ENCODE measurements around the gene ALDH1A1.
"Not testable (repeated sequence)": the region's sequence is repeated elsewhere in the genome, so short reads cannot be mapped to it uniquely, and the experiment has no call there.

Gene ALDH1A1

DNA sequence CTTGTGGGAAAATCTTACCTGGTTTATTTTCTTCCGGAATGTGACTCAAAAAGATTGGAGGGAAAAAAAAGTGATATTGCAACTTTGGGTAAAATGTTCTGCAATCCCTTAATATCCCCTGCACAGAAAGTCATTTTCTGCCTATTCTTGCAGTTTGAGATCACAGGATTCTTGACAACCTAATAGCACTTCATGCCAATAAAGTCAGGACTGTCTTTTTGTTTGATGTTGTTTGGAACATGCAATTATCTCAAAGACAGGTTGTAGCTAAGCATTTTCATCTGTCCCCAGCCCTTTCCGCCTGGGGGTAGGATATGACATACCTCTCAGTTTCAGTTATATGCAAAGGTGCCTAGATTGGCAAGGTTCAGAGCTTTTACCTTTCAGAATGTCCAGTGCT lies 63.9 kb downstream of the ALDH1A1 start:
- no peak for DNase-seq

DNA sequence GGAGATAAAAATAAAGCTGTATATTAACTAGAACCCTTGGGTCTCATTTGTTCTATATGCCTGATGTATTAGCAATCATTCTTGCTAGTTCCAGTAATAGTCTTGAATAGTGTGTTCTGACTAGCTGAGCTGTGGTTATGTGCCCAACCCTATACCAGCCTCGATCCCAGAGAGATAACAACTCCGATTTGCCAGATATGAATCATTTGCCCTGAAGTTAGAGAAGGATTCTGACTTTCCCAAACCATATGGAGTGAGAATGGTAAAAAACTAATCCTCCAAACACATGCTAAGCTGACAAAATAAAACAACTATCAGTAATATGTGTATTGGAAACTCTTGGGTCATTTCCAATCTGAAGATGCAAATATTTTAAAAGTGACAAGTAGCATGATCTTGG lies 64.8 kb downstream of the ALDH1A1 start:
- no peak for DNase-seq

DNA sequence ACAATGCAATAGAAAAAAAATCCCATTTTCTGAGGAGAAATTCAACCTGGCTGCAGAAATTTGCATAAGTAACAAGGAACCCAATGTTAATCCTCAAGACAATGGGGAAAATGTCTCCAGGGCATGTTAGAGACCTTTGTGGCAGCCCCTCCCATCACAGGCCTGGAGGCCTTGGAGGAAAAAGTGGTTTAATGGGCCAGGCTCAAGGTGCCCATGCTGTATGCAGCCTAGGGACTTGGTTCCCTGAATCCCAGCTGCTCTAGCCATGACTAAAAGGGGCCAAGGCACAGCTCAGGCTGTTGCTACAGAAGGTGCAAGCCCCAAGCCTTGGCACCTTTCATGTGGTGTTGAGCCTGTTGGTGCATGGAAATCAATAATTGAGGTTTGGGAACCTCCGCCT lies 66.5 kb downstream of the ALDH1A1 start:
- DNase-seq: no peak

DNA sequence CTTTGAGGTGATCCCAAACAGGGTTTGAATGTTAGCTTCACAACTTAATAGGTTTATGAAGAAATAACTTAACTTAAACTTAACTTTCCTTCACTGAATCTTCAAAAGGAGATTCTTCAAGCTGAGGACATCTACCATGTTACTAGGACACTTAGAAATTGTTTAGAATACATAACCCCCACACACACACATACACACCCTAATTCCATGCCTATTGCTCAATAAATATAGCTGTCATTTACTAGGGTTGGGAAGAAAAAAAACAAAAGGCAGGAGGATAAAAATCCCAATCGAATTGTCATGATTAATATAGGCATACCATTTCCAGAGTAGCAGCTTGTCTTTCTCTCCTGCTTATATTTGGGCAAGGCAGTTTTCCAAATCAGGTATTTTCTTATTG lies 68.3 kb downstream of the ALDH1A1 start:
- no peak for DNase-seq

DNA sequence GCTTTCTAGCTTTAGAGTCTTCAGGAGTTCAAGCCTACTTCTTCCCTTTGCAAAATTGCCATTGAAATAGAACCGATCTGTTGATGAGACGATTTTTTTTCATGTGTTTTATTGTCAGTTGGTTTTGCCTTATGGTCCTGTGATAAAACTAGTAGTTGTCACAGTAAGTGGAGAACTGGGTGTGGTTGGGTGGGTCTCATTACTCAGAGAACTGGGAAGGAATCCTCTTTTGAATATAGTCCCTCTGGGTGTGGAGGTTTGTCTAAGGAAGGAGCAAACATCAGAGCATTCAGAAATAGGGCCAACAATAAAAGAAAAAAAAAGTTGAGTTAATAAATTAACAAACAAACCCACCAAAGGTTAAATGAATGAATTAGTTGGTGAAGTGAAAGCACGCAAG lies 69.0 kb downstream of the ALDH1A1 start:
- DNase-seq: no peak

DNA sequence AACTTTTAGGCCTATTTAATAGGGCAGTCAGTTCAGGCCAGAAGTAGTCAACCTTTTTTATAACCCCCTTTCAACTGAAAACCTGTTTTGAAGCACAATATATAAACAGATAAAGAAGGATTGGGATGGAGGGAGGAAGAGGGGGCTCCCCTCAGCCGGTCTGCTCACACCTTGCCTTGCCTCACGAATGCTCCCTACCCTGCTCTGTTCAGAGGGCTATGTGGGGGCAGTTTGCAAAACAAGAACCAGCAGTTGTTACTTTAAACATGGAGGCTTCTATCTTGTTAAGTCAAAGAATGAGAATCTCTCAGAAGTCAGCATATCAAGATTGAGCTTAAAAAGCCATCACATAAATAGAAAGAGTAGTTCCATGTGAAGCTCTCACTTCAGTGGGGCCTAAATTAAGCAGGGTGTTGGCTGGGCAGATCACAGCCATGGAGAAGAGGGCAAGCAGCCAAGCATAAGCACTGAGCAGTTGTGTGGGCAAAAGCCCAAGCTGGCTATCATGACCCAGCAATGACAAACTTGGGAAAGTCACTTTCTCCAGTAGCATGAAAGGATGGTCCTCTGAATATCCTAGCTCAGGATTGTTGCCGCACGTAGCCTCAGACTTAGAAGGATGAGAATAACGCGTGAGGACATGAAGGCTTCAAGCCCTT lies 70.6 kb downstream of the ALDH1A1 start:
- DNase-seq: no peak

DNA sequence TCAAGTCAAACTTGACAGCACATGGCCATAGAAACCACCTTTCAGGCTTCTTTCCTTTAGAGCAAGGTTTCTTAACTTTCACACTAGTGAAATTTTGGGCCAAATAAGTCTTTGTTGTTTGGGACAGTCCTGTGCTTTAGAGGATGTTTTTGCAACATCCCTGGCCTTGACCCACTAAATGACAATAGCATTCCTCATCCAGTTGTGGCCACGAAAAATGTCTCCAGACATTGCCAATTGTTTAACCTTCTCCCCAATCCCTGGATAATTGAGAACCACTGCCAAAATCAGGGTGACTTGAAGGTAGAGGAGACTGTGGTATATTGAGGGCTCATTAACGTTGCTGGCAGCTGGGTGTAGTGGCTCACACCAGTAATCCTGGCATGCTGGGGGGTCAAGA lies 72.0 kb downstream of the ALDH1A1 start:
- DNase-seq: no peak

DNA sequence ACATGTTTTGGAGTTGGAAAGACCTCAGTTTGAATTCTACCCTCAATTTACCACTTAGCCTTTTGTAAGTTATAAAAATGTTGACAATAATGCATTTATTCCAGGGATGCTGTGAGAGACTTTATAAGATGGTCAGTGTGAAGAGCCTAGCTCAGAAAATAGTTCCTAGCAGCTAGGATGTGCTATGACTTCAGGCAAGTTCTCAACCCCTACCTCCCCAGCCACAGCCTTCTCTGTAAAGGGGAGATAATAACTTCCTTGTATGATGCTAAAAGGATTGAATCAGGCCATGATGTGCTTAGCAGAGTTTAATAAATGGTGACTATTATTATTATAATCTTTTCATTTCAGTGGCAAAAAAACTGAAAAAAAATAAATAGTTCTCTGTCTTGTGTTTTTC lies 77.6 kb downstream of the ALDH1A1 start:
- DNase-seq: no peak

DNA sequence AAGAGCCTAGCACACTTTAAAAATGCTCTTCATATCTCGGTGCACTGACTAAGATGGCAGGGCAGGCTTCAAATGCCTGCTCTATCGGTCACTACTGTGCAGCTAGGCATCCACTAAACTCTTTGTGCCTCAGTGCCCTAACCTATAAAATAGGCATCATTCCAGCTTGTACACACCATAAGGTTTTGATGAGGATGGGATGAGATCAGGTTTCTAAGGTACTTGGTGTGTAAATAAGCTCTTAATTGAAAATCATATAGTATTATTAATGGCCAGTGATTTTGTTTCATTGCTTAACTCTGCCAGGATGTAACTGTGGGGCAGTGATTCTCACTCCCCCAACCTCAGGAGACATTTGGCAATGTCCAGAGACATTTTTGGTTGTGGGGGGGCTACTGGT lies 78.5 kb downstream of the ALDH1A1 start:
- DNase-seq: no peak

DNA sequence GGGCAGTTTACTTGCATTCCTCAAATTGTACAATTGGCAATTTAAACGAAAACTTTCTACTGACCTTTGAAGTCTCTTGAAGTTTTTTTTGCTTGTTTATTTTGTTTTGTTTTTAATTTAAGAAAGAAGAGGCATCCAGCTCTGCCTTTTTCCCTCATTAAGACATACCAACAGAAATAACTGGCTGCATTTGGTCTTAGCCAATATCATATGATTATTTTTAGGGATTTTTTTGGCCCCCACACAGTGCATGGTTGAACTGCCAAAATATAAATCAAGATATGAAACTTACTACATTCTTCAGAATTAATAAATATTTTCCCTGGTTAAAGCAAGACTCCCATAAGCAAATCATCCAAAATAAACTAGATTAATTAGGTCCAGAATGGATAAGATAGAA lies 79.4 kb downstream of the ALDH1A1 start:
- DNase-seq: no peak

DNA sequence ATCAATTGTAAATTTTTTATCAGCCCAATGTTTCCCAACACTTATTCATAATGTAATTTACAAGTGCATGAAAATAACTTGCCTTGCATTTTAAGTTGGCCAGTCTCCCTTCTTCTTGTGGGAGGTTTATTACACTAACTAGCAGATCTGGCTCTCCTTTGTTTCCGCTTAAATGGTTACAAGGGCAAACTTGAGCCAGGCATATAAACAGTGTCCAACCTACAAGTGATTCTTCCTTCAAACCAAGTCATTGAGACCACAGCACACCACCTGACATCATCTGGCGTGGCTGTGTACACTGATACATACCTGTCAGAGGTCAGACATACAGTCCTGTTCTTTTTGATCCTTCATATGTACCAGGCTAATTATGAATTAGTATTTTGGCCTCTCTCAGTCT lies 80.1 kb downstream of the ALDH1A1 start:
- no peak for DNase-seq

DNA sequence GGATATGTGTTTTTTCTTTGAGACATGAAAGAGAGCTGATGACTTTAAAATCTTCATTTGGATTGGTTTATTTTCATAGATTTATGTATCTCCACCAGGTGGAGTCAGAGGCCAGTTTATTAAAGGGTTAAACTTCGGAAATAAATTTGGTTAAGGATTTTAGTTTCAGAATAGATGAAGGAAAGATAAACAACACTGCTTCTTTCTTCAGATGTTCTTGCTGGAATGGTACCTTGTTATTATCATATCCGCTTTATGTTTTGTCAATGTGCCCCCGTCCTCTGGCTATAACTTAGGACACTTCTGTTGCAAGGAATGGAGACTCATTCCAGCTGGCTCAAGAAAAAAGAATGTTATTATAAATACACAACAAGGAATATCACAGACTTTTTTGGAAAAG lies 81.2 kb downstream of the ALDH1A1 start:
- DNase-seq: no peak

DNA sequence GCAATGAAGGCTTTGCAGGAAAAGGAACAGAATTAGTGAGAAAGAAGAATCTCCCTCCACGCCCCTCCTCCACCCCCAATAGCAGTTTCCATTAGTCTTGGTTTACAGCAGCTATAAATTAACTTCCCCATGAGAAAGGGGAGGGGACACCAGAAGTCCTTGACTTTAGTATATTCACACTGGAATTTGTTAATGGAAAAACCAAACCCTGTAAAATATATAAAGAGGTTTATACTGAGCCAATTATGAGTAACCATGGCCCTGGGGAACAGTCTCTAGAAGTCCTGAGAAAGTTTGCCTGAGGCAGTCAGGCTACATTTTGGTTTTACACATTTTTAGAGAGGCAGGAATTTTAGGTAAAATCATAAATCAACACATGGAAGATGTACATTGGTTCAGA lies 88.5 kb downstream of the ALDH1A1 start:
- DNase-seq: no peak

DNA sequence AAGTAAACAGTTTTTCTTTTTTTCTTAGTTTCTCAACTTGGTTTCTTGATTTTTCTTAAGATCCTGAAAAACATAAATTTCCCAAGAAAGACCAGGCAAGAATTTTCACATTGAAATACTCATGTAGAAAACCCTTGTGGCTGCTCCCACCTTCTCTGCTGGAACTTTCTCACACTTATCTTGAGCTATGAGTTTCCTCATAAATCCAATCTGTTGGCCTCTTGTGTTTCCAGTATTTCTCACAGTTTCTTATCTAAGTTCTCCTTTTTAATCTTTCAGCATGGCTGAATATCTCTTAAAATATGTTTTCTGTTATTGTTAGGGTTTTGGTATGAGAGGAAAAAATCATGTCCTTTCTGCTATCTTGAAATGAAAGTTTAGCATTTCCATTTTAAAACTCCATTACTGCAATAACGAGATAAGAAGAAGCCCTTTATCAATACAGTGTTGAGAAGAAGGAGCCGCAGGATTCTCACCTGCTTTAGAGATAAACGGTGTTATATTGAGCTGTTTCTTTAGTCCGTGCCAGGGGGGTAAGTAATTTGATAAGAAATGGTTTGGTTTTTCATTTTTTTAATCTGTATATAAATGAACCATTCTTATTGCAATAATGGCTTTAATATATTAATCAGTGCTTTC lies 89.3 kb downstream of the ALDH1A1 start:
- no peak for DNase-seq

DNA sequence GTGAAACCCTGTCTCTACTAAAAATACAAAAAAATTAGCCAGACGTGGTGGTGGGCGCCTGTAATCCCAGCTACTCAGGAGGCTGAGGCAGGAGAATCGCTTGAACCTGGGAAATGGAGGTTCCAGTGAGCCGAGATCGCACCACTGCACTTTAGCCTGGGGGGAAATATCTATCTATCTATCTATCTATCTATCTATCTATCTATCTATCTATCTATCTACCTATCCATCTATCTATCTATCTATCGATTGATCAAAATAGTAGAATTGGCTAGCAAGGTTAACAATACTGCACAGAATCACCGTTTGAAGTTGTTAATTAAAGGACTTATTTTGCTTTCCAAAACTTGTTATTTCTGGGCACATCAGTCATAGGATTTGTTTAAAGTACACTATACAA lies 90.1 kb downstream of the ALDH1A1 start:
- not testable (repeated sequence) for DNase-seq

DNA sequence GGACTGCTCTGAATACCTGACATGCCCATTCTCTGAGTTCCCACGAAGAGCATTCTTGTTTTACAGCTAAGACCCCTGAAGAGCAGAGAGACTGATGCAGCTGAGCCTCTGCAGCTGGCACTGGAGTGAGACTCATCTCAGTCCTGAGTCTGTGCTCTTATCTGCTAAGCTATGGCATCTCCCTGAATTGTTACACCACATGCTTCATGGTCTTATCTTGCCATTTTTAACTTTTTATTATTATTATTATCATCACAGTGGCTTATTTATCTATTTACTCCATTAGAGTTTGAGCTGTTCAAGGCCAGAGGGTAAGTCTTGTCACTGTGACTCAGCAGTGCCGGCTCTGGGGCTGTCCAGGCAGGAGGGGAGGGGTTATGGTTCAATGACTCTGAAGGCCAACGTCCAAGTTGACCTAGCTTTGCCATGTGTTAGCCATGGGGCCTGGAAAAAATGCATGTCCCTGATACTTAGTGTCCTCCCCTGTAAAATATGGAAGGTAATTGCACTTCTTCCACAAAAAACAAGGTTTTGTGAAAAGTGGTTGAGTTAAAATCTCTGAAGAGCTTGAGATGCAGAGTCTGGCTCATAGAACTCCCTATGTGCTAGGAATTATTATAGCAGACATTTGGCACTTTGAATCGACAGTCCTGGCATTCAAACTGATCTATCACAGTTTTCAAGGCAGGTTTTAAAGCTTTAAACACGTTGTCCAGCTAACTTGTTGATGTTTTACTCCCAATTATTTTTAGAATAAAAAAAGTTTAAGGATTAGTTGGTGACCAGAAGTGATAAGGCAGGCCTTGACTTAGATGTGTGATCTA lies 94.6 kb downstream of the ALDH1A1 start:
- DNase-seq: no peak

DNA sequence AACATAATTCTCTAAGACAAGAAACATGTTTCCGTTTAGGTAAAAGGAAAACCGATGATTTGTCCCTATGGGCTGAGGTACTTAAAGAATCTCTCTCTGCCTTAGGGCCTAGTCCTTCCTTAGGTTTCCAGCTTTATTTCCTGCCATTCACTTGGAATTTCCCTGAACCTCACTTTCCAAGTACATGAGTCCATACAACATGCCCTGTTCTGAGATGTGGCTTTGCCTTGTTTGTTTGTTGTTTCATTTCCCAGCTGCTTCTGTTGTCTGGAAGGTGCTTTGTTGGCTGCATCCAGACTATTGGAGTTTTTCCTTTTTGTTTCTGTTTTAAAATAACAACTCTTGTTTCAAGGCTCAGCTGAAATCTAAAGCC lies 95.2 kb downstream of the ALDH1A1 start:
- no peak for DNase-seq

DNA sequence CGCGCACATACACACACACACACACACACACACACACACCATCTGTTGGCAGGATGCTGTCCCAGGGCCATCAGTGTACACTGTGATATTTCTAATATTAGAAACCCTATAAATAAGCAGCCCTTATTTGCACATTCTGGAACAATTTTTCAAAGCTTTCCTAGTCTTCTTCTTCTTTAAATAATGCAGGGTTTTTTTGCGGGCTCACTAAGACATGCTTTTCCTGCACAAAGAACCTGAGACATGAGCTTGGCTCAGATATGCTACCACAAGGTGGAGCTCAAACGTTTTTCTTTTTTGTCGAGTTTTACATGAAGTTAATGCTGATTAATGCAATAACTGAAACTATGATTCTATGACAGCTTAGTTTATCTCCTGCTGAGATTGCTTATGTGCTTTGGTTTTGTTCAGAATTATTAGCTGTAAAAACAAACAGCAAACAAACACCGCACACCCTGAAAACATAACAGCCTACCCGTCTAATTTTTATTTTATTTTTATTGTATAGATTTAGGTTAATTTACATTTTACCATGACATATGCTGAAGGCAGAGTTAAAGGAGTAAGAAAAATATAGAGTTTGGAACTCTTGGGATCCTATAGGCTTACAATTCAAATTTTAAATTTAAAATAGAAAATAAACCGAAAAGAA lies 95.8 kb downstream of the ALDH1A1 start:
- no peak for DNase-seq

DNA sequence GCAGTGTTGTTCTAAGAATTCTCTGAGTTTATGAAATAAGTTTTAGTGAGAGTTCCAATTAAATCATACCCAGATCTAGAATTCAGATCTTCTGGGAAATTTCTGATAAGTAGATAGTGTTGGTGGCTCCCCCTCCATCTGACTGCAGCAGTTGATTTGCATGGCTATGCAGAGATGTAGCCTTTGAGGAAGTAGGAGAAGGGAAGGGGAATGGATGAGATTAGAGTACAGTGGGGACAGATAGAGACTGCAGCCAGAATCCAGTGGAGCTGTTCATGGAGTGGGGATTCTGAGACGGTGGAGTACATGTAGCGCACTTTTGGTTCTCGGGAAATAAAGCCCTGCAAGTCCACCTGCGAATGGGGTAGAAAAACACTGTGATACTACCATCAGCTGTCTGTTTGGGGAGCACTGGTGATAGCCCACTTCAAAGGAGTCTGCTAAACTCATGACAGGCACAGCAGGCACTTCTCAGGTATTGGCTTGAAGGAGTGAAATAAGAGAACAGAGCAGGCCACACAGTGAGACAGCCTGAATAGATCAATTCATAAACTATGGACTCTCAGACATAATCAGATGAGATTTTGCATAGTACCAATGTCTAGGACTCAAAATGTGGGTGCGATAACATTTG lies 96.8 kb downstream of the ALDH1A1 start:
- no peak for DNase-seq

DNA sequence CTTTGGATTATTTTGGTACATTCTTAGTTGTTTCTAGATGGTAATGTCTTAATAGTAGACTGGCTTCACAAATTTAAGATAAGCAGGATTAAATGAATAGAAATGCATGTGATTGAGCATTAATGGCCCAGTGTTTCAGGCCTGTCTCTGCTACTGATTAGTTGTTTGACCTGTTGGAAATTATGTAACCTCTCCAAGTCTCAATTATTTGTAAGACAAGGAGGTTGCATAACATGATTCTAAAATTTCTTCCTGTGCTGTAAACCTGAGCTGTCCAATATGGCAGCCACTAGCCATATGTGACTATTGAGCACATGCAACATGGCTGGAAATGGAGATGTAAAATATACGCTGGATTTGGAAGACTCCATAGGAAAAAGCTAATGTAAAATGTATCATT lies 97.5 kb downstream of the ALDH1A1 start:
- DNase-seq: no peak

All from cortex of kidney (tissue), 1 donor.